Measurements from ENCODE around the gene PAK1. TPM values are rescaled to one million over a fixed set of nuclear protein-coding genes. Genes with fewer than 3 reads are reported as not detected.

Gene PAK1
- polyA plus RNA-seq, 3 donors: 128 to 195 (median 134) TPM

- no peak overlapping the region for H3K27ac ChIP-seq (ENCODE audit: low read depth in 1 of 2, low read length in 2 of 2)
- Mint-ChIP-seq H3K4me1 (peaks cover 84% of the 10 kb centered on the region), H3K27me3 (ENCODE audit: low read depth in 3 of 3) (peaks cover 0 to 2% (median 0%) of the 10 kb centered on the region in 3 donors), H3K27ac (peak overlapping the region in 2 of 7 donors; percentile 52 to 68), H3K9me3 (no peaks in the 10 kb centered on the region), H3K36me3 (no peaks in the 10 kb centered on the region), H3K4me3 (no peak overlapping the region)
- no peak overlapping the region for H3K4me3 ChIP-seq (replicated peaks in 1 of 3; ENCODE audit: low read depth in 2 of 3, low read length in 3 of 3)
- H3K9ac ChIP-seq (ENCODE audit: insufficient read depth, low read length, poor library complexity, severe bottlenecking): no peak overlapping the region
- no peak overlapping the region for H2AFZ ChIP-seq (ENCODE audit: insufficient read depth, low read depth, low read length, poor library complexity, severe bottlenecking)
- H3K79me2 ChIP-seq (ENCODE audit: insufficient read depth, low read length): peaks cover 19% of the 10 kb centered on the region
- no CpG with 5 or more reads among the region's 8 CpGs for WGBS (ENCODE audit: insufficient coverage)
- DNase-seq: peak in 1 of 3 donors; percentile 37
- no peaks in the 10 kb centered on the region for H4K20me1 ChIP-seq (ENCODE audit: insufficient read depth, low read length)
- H3K4me1 ChIP-seq (ENCODE audit: control insufficient read depth in 1 of 2, insufficient read depth in 2 of 2, low read length in 2 of 2): peaks cover 89 to 93% of the 10 kb centered on the region in 2 donors
- H3K27me3 ChIP-seq (ENCODE audit: control insufficient read depth in 2 of 2, insufficient read depth in 2 of 2, low read length in 2 of 2): no peaks in the 10 kb centered on the region
- no peak for TF ChIP-seq CTCF (IDR thresholded peaks at IDR 0.05)
- intact Hi-C loops (cut with micrococcal nuclease): loop anchor here in 1 of 2 donors (5.0 kb wide), 1 partner anchor 35 kb away; no protein-coding TSS in a partner anchor
- H3K9me3 ChIP-seq (replicated peaks in 1 of 2; ENCODE audit: control insufficient read depth in 1 of 2, insufficient read depth in 1 of 2, low read length in 2 of 2): no peaks in the 10 kb centered on the region
- no peaks in the 10 kb centered on the region for H3K36me3 ChIP-seq (replicated peaks in 1 of 2; ENCODE audit: control insufficient read depth in 1 of 2, insufficient read depth in 2 of 2, low read length in 2 of 2)
- H3K4me2 ChIP-seq (replicated peaks; ENCODE audit: extremely low read depth, low read length, poor library complexity, severe bottlenecking): no peak overlapping the region
Observed at GRCh38 chr11:77446911-77447629, 26.8 kb downstream of the PAK1 start.

GRCh38 chr11:77444261-77444660 is 29.6 kb downstream of the PAK1 start:
- peak; percentile 56 to 76 (median 71) for DNase-seq
- Histone ChIP-seq H2AFZ (ENCODE audit: insufficient read depth, low read depth, low read length, poor library complexity, severe bottlenecking) (no peak overlapping the region), H3K27me3 (ENCODE audit: control insufficient read depth in 2 of 2, insufficient read depth in 2 of 2, low read length in 2 of 2) (no peaks in the 10 kb centered on the region), H3K79me2 (ENCODE audit: insufficient read depth, low read length) (peaks cover 28% of the 10 kb centered on the region), H3K9ac (ENCODE audit: insufficient read depth, low read length, poor library complexity, severe bottlenecking) (no peak overlapping the region), H3K4me2 (replicated peaks; ENCODE audit: extremely low read depth, low read length, poor library complexity, severe bottlenecking) (peak overlapping the region; percentile 45), H3K4me3 (replicated peaks in 1 of 3; ENCODE audit: low read depth in 2 of 3, low read length in 3 of 3) (peak overlapping the region in 1 of 3 experiments; percentile 7), H3K4me1 (ENCODE audit: control insufficient read depth in 1 of 2, insufficient read depth in 2 of 2, low read length in 2 of 2) (peaks cover 77 to 78% of the 10 kb centered on the region in 2 donors), H3K36me3 (replicated peaks in 1 of 2; ENCODE audit: control insufficient read depth in 1 of 2, insufficient read depth in 2 of 2, low read length in 2 of 2) (no peaks in the 10 kb centered on the region), H3K9me3 (replicated peaks in 1 of 2; ENCODE audit: control insufficient read depth in 1 of 2, insufficient read depth in 1 of 2, low read length in 2 of 2) (no peaks in the 10 kb centered on the region), H4K20me1 (ENCODE audit: insufficient read depth, low read length) (no peaks in the 10 kb centered on the region), H3K27ac (ENCODE audit: low read depth in 1 of 2, low read length in 2 of 2) (peak overlapping the region in 1 of 2 donors; percentile 63)
- Mint-ChIP-seq H3K4me1 (peaks cover 72% of the 10 kb centered on the region), H3K4me3 (no peak overlapping the region), H3K27me3 (ENCODE audit: low read depth in 3 of 3) (peaks cover 0 to 3% (median 0%) of the 10 kb centered on the region in 3 donors), H3K27ac (peak overlapping the region in 5 of 7 donors; percentile 71 to 87 (median 79)), H3K9me3 (no peaks in the 10 kb centered on the region), H3K36me3 (no peaks in the 10 kb centered on the region)
- intact Hi-C loops (cut with micrococcal nuclease): no loop called here
- WGBS (ENCODE audit: insufficient coverage): 0% methylated on average over 2 of the region's 7 CpGs
- TF ChIP-seq CTCF (IDR thresholded peaks at IDR 0.05): no peak
